Ureter (tissue), 1 donor: ENCODE data around the gene ZNHIT2. TPM values are rescaled to one million over a fixed set of nuclear protein-coding genes. Genes with fewer than 3 reads are reported as not detected.

Experiments used
- DNase-seq: peaks from one replicate; pipeline ENCODE4 v3.0.0-alpha.2; 2020; ENCODE audit warnings: low spot score
- total RNA-seq: library from RNA; stranded (reverse); gene quantifications from one replicate; pipeline ENCODE4 v1.2.4, GENCODE V29; 2023
- donor health status: DM: yes; HTN: yes; CAD: no.

Gene ZNHIT2
- total RNA-seq, 1 donor from 2014 or later: 13.7 TPM

DNA sequence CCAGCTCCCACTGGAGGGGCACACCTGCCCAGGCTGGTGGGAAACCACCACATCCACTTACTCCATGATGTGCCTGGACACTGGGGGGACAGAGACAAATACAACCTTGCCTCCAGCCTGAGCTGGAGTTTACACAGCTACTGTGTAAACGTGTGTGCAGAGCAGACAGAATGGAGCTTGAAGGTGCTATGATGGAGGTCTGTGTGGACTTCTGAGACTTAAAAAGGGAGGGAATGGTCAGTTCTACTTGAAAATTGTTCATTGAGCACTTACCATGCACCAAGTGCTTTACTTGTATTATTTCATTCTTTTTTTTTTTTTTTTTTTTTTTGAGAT is 44.9 kb downstream of the ZNHIT2 start:
- no peak for DNase-seq

DNA sequence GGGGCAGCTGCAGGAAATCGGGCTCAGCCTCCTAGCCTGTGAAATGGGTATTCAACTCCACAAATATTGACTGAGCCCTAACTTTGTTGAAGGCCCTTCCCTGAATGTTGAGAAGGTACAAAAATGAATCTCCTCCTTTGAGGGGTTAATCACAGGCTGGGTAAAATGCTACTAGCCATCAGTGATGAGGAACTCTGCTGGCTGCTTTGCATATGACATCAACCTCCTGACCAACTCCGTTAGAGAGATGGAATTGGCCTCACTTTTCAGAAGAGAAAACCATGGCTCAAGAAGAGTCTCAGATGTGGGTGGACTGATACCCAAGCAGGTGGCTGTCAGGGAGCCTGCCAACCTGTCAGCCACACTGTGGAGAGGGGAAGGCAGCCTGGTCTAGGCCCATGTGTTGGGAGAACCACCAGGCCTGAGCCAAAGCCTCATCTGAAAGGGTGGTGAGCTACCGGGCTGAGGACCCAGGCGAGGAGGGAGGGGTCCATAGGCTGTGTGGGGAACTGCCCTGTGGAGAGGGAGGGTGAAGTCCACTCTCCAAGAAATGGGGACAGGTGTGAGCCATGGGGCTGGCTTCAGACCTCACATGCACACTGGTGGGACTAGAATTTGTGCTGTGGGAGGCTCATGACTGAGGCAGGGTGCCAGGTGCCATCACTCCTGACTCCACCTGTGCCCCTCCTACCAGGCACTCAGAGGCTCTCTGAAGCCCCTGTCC is 45.4 kb downstream of the ZNHIT2 start:
- DNase-seq: no peak

DNA sequence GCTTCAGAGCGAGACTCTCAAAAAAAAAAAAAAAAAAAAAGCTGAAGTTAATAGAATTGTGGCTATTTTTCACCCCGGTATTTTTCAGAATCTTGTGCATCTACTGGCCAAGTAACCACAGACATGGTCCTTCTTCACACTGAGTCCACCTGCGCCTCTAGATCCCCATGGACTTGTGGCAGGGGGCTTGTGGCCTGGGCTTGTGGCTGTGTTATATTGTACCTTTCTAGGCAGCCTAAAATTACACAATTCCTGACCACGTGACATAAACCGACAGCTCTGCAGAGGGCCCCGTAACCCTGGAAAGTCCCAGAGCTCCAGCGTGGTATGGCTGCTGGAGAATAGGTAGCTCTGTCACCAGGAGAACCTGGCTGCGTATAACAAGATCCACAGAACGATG is 48.3 kb downstream of the ZNHIT2 start:
- DNase-seq: no peak

DNA sequence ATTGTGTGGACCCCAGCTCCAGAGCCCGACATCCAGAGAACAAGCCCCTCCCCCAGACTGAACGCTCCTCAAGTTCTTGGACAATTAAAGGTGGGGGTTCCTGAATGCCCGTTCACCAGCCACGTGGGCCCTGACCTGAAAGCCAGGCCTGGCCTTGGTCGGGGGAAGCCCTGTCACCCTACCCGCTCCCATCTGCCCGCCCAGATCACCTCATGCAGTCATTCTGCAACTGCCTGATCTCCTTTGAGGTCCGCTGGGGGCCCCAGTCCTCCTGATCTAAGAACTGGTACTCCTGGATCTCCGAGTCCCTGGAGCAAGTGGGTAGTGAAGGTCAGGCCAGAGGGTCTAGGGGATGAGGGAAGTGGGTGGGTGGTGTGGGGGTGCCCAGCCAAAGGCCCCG is 50.1 kb downstream of the ZNHIT2 start:
- no peak for DNase-seq

DNA sequence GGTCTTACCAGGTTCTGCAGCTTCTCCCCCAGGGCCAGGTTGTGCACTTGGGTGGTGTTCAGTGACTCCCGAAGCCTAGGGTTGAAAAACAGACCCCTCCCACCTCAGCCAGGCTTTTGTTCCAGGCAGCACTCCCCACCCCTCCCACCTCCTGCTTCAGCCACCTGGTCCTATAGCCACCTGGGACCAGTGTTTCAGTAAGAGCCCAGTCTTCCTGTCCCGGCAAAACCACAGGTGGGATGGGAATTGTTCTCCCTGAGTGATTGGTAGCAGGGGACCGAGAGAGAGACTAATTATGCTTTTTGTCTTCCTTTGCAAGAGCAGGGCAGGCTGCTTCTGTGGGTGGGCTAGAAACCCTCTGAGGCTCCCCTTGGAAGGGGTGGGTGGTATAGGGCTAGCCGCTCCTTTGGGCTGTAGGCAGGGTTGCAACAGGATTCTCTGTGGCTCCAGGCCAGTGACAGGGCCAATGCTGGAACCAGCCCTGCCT is 50.7 kb downstream of the ZNHIT2 start:
- DNase-seq: no peak

Other genes with a start within 250 kb of the ZNHIT2 start
- 47.3 TPM for gene EHD1, start 239.1 kb downstream of the ZNHIT2 start, total RNA-seq
- 27.9 TPM for gene ATG2A, start 200.5 kb downstream of the ZNHIT2 start, total RNA-seq
- 18.9 TPM for gene PPP2R5B, start 193.0 kb downstream of the ZNHIT2 start, total RNA-seq
- not detected for gene GPHA2, start 181.8 kb downstream of the ZNHIT2 start, total RNA-seq
- not detected for gene MAJIN, start 145.6 kb downstream of the ZNHIT2 start, total RNA-seq
- gene BATF2, start 120.7 kb downstream of the ZNHIT2 start, total RNA-seq: 4.6 TPM
- 78.1 TPM for gene ARL2, start 103.5 kb downstream of the ZNHIT2 start, total RNA-seq
- 17.6 TPM for gene SNX15, start 90.3 kb downstream of the ZNHIT2 start, total RNA-seq
- gene SAC3D1, start 76.5 kb downstream of the ZNHIT2 start, total RNA-seq: 4.5 TPM
- gene NAALADL1, start 59.1 kb downstream of the ZNHIT2 start, total RNA-seq: 10.3 TPM
- 1.9 TPM for gene CDCA5, start 33.7 kb downstream of the ZNHIT2 start, total RNA-seq
- 33.7 TPM for gene ZFPL1, start 33.5 kb downstream of the ZNHIT2 start, total RNA-seq
- gene VPS51, start 21.5 kb downstream of the ZNHIT2 start, total RNA-seq: 131 TPM
- 37.5 TPM for gene TM7SF2, start 5.8 kb downstream of the ZNHIT2 start, total RNA-seq
- 999 TPM for gene FAU, start 4.4 kb upstream of the ZNHIT2 start, total RNA-seq
- 49.8 TPM for gene MRPL49, start 4.6 kb upstream of the ZNHIT2 start, total RNA-seq
- 76.2 TPM for gene SYVN1, start 16.8 kb upstream of the ZNHIT2 start, total RNA-seq
- not detected for gene SPDYC, start 52.5 kb upstream of the ZNHIT2 start, total RNA-seq
- 598 TPM for gene CAPN1, start 64.2 kb upstream of the ZNHIT2 start, total RNA-seq
- gene POLA2, start 144.3 kb upstream of the ZNHIT2 start, total RNA-seq: 12.2 TPM
- 21.0 TPM for gene CDC42EP2, start 197.2 kb upstream of the ZNHIT2 start, total RNA-seq
- gene DPF2, start 216.2 kb upstream of the ZNHIT2 start, total RNA-seq: 61.5 TPM
- gene TIGD3, start 237.1 kb upstream of the ZNHIT2 start, total RNA-seq: not detected